NCI-H2196 treated with DMSO at 0.1 percent for 48 hours (cell line): ENCODE data around the gene OR5M3.

Experiments
- DNase-seq: peaks from one replicate; lab custom pipeline; 2025; ENCODE audit not compliant: unreplicated experiment; lab: John Stamatoyannopoulos, UW

The OR5M3 gene

DNA sequence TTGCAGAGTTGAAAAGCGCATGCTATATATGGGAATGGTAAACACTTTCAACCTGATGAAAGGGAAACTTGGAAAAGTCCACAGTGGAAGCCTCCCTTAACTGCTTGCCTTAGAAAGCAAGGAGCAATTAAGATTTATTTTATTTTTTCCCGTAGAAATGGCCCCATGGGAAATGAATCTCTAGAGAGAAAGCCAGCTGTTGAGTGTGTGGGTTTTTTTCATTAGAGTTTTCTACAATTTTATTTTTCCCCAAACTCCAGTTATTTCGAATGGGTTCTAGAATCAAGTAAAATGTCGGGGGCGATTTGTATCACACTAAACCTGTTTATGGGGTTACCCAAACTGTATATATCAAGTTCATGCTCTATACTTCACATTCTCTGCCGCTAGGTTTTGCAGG is at the start of gene OR5M3:
OR5M3 (minus strand) TSS at position 101 of the 400 bp plus-strand sequence. CDS start 2,855 bp downstream, outside the sequence.
- DNase-seq, result no peak

DNA sequence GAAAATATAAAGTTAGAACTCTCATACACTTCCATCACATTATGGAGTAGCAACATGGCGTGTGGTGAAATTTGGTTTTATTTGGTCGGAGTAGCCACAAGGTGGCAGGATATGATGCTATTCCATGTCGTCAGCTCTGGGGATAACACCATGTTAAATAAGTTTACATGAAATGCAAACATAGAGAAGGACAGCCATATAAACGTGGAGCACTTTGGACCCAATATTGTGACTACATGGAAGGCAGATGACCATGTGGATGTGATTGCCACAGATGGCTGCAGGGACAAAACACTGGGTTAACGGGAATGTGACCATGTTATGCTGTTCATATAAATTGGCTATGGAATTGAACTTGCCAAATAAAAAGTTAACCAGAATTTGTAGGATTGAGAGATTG is 48.9 kb upstream of the OR5M3 start:
- DNase-seq, result no peak

DNA sequence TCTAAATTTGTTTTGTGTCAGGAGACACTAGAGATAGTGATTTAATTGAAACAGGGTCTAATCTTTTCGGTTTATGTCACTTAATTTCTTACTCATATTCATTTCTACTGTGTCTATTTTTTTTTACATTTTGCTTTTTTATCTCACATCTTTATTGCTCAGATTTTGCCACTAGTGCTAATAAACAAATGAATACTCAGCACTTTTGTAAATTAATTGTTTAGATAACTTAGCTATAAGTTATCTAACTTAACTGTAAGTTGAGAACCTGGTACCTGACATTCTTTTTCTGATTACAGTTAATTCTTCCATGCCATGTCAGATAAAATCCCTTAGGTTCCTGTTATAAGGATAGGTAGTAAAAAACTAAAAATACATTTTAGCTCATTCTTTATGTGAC is 40.1 kb upstream of the OR5M3 start:
- no peak for DNase-seq

DNA sequence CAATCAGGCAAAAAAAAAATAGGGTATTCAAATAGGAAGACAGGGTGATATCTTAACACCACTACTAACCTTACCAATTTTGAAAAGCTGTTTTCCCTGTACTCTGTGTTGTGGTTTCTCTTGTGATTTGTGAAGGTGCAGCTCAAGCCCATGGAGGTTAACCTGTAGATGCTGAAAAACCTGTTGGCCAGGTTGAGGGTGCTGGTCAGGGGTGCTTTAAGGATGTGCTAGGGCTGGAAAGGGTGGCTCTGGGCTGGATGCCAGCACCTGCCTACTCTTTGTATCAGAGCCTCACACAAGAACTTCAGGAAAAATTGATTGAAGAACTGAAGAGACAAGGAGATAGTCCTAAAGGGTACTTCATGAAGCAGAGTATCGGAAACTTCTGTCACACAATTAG is 36.3 kb upstream of the OR5M3 start:
- no peak for DNase-seq

DNA sequence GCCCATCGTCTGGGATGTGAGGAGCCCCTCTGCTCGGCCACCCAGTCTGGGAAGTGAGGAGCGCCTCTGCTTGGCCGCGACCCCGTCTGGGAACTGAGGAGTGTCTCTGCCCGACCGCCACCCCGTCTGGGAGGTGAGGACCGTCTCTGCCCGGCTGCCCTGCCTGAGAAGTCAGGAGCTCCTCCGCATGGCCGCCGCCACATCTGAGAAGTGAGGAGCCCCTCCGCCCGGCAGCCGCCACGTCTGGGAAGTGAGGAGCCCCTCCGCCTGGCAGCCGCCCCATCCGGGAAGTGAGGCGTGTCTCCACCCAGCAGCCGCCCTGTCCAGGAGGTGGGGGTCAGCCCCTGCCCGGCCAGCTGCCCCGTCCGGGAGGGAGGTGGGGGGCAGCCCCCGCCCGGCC is 23.9 kb upstream of the OR5M3 start:
- no peak for DNase-seq

- DNase-seq, result no peak
Observed at GRCh38 chr11:56495117-56495516, 22.0 kb upstream of the OR5M3 start.

DNA sequence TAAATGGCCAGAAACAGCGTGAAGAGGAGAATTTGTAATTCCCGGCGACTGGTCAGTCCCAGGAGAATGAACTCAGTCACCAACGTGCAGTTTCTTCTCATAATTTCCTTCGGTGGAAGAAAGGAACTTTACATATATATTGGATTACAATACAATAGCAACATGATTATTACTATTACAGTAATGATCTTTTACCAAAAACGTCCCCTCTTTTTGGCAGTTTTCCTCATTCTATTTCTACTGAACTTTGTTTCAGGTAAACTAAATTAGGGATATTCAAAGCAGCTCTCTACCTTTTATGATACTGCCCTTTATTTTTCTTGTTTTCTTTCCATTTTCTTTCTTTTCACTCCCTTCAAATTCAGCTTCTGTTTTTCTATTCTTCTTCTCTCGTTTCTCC is 18.1 kb upstream of the OR5M3 start, which contains the start of gene OR5M8:
OR5M8 (minus strand) TSS at position 101 of the 400 bp plus-strand sequence; CDS start at position 101, 0 bp downstream.
- no peak for DNase-seq

GRCh38 chr11:56486801-56487200 is 13.6 kb upstream of the OR5M3 start:
- no peak for DNase-seq

GRCh38 chr11:56474729-56475235 is 1.6 kb upstream of the OR5M3 start:
- no peak for DNase-seq

- DNase-seq, result no peak
Observed at GRCh38 chr11:56457076-56457475, 16.1 kb downstream of the OR5M3 start.

GRCh38 chr11:56453521-56453920 is 19.6 kb downstream of the OR5M3 start:
- no peak for DNase-seq
